Stimulated activated CD4-positive, alpha-beta T cell treated with anti-CD3 and anti-CD28 coated beads, Interleukin-2, amount 100 ng/mL, for 24 hours (primary cell): ENCODE measurements around the gene LRRC28.

Experiments used
- DNase-seq, 2 donors: peaks; one replicate each; pipeline ENCODE4 v3.0.0-alpha.2; 2020

Gene LRRC28

DNA sequence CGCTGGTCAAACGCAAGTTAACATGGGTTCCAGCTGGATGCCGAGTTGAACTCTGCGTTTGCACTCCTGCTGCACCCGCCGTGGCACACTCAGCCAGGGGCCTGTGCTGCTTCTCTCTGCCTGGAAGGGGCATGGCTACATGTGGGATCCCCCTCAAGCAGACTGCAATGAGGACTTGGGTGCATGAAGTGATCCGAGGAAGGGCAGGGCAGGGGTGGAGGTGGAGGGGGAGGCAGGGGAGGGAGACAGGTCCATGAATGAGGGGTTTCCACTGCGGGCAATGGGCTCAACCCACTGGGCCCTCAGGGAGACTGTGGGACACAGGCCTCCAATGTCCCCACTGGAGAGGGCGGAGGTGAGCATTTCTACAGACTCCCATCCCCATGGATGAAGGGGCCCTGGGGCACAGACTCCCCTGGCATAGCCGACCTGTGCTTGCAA lies 172.9 kb downstream of the LRRC28 start:
- no peak for DNase-seq

- peak; percentile 57 to 67 for DNase-seq
Observed at GRCh38 chr15:99424978-99425656, 173.8 kb downstream of the LRRC28 start.

- no peak for DNase-seq
Observed at GRCh38 chr15:99425657-99426301, 174.5 kb downstream of the LRRC28 start.

GRCh38 chr15:99426431-99427105 lies 175.3 kb downstream of the LRRC28 start:
- no peak for DNase-seq

- DNase-seq: no peak
Observed at GRCh38 chr15:99427210-99427609, 175.9 kb downstream of the LRRC28 start.

GRCh38 chr15:99427668-99428361 lies 176.5 kb downstream of the LRRC28 start:
- no peak for DNase-seq

DNA sequence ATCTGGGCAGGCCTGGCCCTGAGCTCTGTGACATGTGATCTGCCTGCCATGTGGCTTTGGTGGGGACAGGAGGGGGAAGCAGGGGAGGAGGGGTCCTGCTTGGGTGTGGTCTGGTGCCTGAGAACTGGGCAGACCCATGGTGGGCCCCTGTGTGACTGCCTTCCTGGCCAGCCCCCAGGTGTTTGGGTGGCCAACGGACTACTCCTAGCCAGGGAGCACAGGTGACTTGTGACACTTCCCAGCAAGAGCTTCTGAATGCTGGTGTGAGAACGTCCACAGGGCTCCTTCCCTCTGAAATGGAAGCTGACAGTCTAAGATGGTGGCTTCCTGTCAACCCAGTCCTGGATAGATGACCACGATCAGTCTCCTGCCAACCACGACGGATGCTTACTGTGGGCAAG lies 178.4 kb downstream of the LRRC28 start:
- DNase-seq: no peak

GRCh38 chr15:99430881-99431401 lies 179.7 kb downstream of the LRRC28 start:
- no peak for DNase-seq

- DNase-seq: no peak
Observed at GRCh38 chr15:99431661-99432091, 180.4 kb downstream of the LRRC28 start.

- no peak for DNase-seq
Observed at GRCh38 chr15:99432271-99433025, 181.2 kb downstream of the LRRC28 start.

- DNase-seq: no peak
Observed at GRCh38 chr15:99433026-99433756, 181.9 kb downstream of the LRRC28 start.

- DNase-seq: no peak
Observed at GRCh38 chr15:99433757-99434450, 182.6 kb downstream of the LRRC28 start.

DNA sequence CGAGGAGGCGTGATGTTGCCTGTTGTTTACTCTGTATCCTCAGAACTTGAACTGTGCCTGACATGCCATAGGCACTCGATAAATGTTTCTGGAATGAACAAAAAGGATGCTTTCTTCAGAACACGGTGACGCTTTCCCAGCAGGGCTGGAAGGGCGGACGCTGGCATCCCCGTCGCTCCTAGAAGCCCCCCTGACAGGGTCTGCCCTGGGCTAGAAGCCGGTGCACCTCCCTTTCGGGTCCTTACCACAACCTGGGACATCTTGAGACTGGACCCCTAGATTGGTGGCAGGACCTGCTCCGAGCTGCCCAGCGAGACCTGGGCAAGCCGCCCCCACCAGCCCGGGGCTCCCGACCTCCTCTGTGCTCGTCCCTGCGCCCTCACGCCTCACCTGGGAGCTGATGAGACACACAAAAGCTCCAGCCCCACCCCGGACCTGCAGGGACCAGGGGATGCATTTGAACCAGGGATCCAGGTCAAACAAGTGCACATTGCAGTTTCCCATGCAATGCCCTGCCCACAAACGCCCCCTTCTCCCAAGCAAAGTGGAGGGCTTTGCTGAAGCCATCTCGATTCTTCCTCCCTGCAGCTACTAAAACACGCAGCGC lies 183.3 kb downstream of the LRRC28 start:
- peak in 1 of 2 donors; percentile 9 for DNase-seq

- DNase-seq: peak in 1 of 2 donors; percentile 19
Observed at GRCh38 chr15:99435113-99435695, 183.9 kb downstream of the LRRC28 start.

DNA sequence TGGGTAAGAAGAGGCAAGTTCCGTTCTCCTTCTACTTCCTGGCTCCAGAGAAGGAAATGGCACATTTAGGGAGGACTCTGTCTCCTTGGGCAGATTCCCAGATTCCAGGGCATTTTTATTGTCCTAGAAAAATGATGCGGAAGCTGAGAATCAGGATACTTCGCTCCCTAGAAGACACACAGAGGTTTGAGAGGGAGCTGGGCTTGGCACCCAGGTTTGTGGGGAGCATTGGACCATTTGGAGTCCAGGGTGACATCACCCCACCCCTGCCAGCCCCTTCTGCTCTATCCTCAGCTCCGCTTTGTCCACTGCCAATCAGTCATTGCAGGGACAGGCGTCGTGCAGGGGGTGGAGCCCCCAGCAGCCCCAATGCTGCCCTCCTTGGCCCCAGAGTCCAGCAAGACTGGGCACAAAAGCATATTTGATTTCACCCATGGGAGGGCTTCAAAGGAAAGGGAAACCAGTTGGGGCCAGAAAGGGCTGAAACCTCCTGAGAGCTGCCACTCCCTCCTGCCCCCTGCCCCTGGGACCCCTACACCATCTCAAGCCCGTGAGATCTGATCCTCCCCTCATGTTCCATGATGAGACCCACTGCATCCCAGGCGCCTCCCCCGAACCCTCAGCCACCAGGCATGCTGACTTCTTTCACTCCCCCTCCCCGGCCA lies 184.7 kb downstream of the LRRC28 start:
- peak in 1 of 2 donors; percentile 14 for DNase-seq

GRCh38 chr15:99436542-99437314 lies 185.4 kb downstream of the LRRC28 start:
- no peak for DNase-seq

- peak in 1 of 2 donors; percentile 13 for DNase-seq
Observed at GRCh38 chr15:99437315-99438223, 186.3 kb downstream of the LRRC28 start.

GRCh38 chr15:99438224-99438585 lies 186.9 kb downstream of the LRRC28 start:
- DNase-seq: peak in 1 of 2 donors; percentile 11
